K562 (cell line): ENCODE results near the gene RGS12. TPM values are rescaled to one million over a fixed set of nuclear protein-coding genes. Genes with fewer than 3 reads are reported as not detected.

Experiments used
- ATAC-seq: fragments of 200-7000 bp; cut with Tn5 transposase; 3 replicates; pipeline ENCODE4 v1.9.1; 2020; ENCODE audit warnings: moderate library complexity
- BruUV-seq: library from RNA; stranded (reverse); fragments of 400-500 nt; replicated peaks from 2 replicates; lab custom pipeline; 2021; lab: Mats Ljungman, UMichigan
- CTCF ChIA-PET: fragments of 300-600 bp; formaldehyde crosslinking; extraction: SDS; loops from one replicate; lab custom pipeline; 2021; ENCODE audit warnings: low intra/inter-chr PET ratio; lab: Yijun Ruan, JAX
- POLR2A ChIA-PET: fragments of 300-600, 350-650 bp; sonication (Branson Sonifier 250); formaldehyde crosslinking; extraction: SDS; loops from one replicate; lab custom pipeline; 2021; ENCODE audit warnings: antibody characterized with exemption, inconsistent platforms; lab: Yijun Ruan, JAX
- DNase-seq, 4 experiments: peaks; one replicate each; pipeline versions ENCODE4 v3.0.0 to v3.0.0-alpha.2; 2011 to 2018; ENCODE audit warnings: low spot score in 3 of 4, mixed read lengths in 3 of 4; ENCODE audit errors: extremely low read depth in 1 of 4
- FAIRE-seq: peaks from 2 replicates; lab custom pipeline; 2011; peaks lifted over from hg19 to GRCh38; lab: Jason Lieb, UNC
- H2AFZ ChIP-seq: 2 replicates; pipeline ENCODE4 v1.6.0; 2011; ENCODE audit warnings: low read depth, low read length, control low read depth, inconsistent platforms
- H3K27ac ChIP-seq: fragments of 200-600 bp; 3 replicates; pipeline ENCODE4 v1.8.0; 2011; ENCODE audit warnings: low read depth, mild to moderate bottlenecking, control low read depth, inconsistent platforms, low read length, moderate library complexity, mixed read lengths; ENCODE audit errors: extremely low read depth
- H3K27me3 ChIP-seq, 2 experiments: fragments of 300-600 bp in 1 of 2; 2 replicates in 1 of 2; 3 replicates in 1 of 2; pipeline versions ENCODE4 v1.6.0 to v1.8.0; 2011; ENCODE audit warnings: inconsistent platforms in 2 of 2, low read length in 2 of 2, mild to moderate bottlenecking in 1 of 2, mixed read lengths in 1 of 2, moderate library complexity in 1 of 2; ENCODE audit not compliant: control insufficient read depth in 2 of 2, insufficient read depth in 2 of 2
- H3K36me3 ChIP-seq: fragments of 300-600 bp; 3 replicates; pipeline ENCODE4 v1.8.0; 2011; ENCODE audit warnings: mild to moderate bottlenecking, low read length, inconsistent platforms; ENCODE audit not compliant: control insufficient read depth, insufficient read depth
- H3K4me1 ChIP-seq, 2 experiments: fragments of 200-600 bp in 1 of 2; replicated peaks in 1 of 2; 2 replicates in 1 of 2; 3 replicates in 1 of 2; pipeline versions ENCODE4 v1.5.1 to v1.8.0; 2011; ENCODE audit warnings: inconsistent platforms in 2 of 2, low read length in 2 of 2, mild to moderate bottlenecking in 1 of 2, mixed read lengths in 1 of 2, moderate library complexity in 1 of 2; ENCODE audit not compliant: control insufficient read depth in 2 of 2, insufficient read depth in 2 of 2
- H3K4me2 ChIP-seq: 2 replicates; pipeline ENCODE4 v1.6.1; 2011; ENCODE audit warnings: low read length, control low read depth, inconsistent platforms, mixed read lengths; ENCODE audit not compliant: insufficient read depth
- H3K4me3 ChIP-seq: fragments of 200-600 bp; sonication (generic), shearing (Covaris generic); 2 replicates; pipeline ENCODE4 v1.5.1; 2016; ENCODE audit warnings: control low read depth, inconsistent platforms
- H3K79me2 ChIP-seq: fragments of 200-600 bp; 3 replicates; pipeline ENCODE4 v1.8.0; 2011; ENCODE audit warnings: low read length, inconsistent platforms; ENCODE audit not compliant: control insufficient read depth, insufficient read depth
- H3K9ac ChIP-seq, 2 experiments: 2 replicates each; pipeline versions ENCODE4 v1.6.0 to v1.6.1; 2011; ENCODE audit warnings: low read depth in 2 of 2, low read length in 2 of 2, control low read depth in 1 of 2, inconsistent platforms in 1 of 2, mild to moderate bottlenecking in 1 of 2, mixed read lengths in 1 of 2; ENCODE audit not compliant: insufficient read depth in 1 of 2
- H3K9me1 ChIP-seq: one replicate; pipeline ENCODE4 v1.6.0; 2011; ENCODE audit warnings: inconsistent platforms, mild to moderate bottlenecking, low read length, moderate library complexity; ENCODE audit not compliant: control insufficient read depth, insufficient read depth
- H3K9me3 ChIP-seq: replicated peaks from 2 replicates; pipeline ENCODE4 v1.5.1; 2011; ENCODE audit warnings: low read depth, low read length, inconsistent platforms; ENCODE audit not compliant: control insufficient read depth, insufficient read depth
- H4K20me1 ChIP-seq: replicated peaks from 2 replicates; pipeline ENCODE4 v1.6.1; 2011; ENCODE audit warnings: low read length, inconsistent platforms, mixed read lengths; ENCODE audit not compliant: control insufficient read depth, insufficient read depth
- HNRNPH1 ChIP-seq: fragments of 200-400 bp; formaldehyde crosslinking; optimal IDR thresholded peaks from 2 replicates; pipeline ENCODE3; 2017; ENCODE audit warnings: low read depth, mild to moderate bottlenecking, low read length, moderate library complexity
- MAZ ChIP-seq, 2 experiments: fragments of 450-650 bp in 1 of 2; sonication (generic) in 1 of 2; formaldehyde crosslinking; IDR thresholded peaks in 1 of 2; conservative IDR thresholded peaks in 1 of 2; 2 replicates each; pipeline versions ENCODE4 v1.4.0 to v1.5.0; 2020; ENCODE audit warnings: mild to moderate bottlenecking in 1 of 2, missing genetic modification reagents in 1 of 2
- ZNF354B ChIP-seq: fragments of 250-450 bp; sonication (Bioruptor Pico); IDR thresholded peaks from 2 replicates; pipeline ENCODE4 v1.4.0; 2020
- WGBS: fragments of 100-300 bp; shearing (Covaris generic); methylation state at CpG from one replicate; pipeline ENCODE4 v1.1.6; 2016; ENCODE audit warnings: low coverage, mixed read lengths; ENCODE audit not compliant: insufficient coverage; ENCODE audit errors: missing lambda C conversion rate; 5-methylcytosine and 5-hydroxymethylcytosine counted together
- in situ Hi-C: fragments of 300-500 bp; cut with MboI; formaldehyde crosslinking; loops from 4 replicates; pipeline ENCODE4 v1.15.0; 2018; ENCODE audit warnings: inconsistent platforms, mixed read lengths
- intact Hi-C: fragments of 100-400 bp; cut with micrococcal nuclease; formaldehyde crosslinking; loops from 2 replicates; pipeline ENCODE4 v1.14.2; 2022
- polyA plus RNA-seq, 8 experiments: library from polyadenylated mRNA; depleted of rRNA in 4 of 8; stranded (reverse) in 5 of 8; unstranded in 3 of 8; fragments of >200 nt; fragmentation: Nextera tagmentation in 2 of 8; fragmentation: Illumina TruSeq in 1 of 8; extraction: Ambion mirVana in 2 of 8; extraction: Trizol in 1 of 8; gene quantifications; 2 replicates each; pipeline versions ENCODE4 v1.2.1 to v1.2.3, GENCODE V29; 2011 to 2014; ENCODE audit warnings: inconsistent platforms in 1 of 8, missing spikeins in 1 of 8
- total RNA-seq, 7 experiments: library from RNA; depleted of rRNA in 6 of 7; stranded (reverse); fragments of >200 nt in 6 of 7; fragmentation: Illumina TruSeq in 2 of 7; extraction: Trizol in 2 of 7; gene quantifications; 2 replicates each; pipeline versions ENCODE4 v1.2.1 to v1.2.3, GENCODE V29; 2011 to 2021; ENCODE audit warnings: low replicate concordance in 1 of 7
- TF ChIP-seq, protein P1 (sequence below), 2 experiments: fragments of 450-650 bp; IDR thresholded peaks; 2 replicates each; pipeline ENCODE4 v1.6.1; 2016; ENCODE audit warnings: mild to moderate bottlenecking in 2 of 2, borderline replicate concordance in 1 of 2, low read depth in 1 of 2, moderate library complexity in 1 of 2
- TF ChIP-seq, protein P2 (sequence below): sonication (generic); formaldehyde crosslinking; IDR thresholded peaks from 2 replicates; pipeline ENCODE4 v1.8.0; 2022; ENCODE audit warnings: missing genetic modification reagents, mild to moderate bottlenecking, moderate library complexity, borderline replicate concordance

The RGS12 gene
- total and polyA plus RNA-seq, 9 of the 15 experiments (the other 6 are each of a cell fraction or from before 2014, with no cell fraction given) = 0.30 to 8.8 (median 5.5) TPM

DNA sequence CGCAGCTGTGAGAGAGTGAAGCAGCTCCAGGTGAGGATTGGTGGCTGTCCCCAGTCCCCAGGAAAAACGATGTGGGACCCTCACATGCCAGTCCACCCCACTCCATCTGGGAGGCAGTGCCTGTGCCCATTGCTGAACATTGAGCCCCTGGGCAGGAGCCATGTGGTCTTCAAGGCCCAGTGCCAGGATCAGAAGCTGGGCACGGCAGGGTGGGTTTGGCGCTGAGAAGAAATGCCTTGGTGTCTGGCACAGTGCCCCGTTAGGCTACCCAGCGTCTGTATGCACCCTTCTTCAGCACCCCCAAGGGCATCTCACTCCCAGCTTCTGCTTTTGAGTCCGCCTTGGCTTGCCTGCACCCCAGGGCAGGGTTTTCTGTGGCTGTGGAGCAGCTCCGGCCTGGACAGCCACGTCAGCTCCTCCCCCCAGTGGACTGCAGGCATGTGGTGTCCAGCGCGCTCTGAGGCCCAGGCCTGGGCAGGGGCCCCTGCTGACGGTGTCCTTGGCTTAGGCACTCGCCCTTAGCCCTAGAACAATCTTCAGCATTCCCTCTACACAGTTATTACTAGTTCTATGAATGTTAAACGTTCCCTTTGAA lies 28.6 kb downstream of the RGS12 start:
- Histone ChIP-seq H4K20me1 (no peaks in the 10 kb centered on the region; the same call in 1 of the 2 replicates), H3K4me3 (no peak overlapping the region), H3K9me3 (no peaks in the 10 kb centered on the region), H3K27me3 (no peaks in the 10 kb centered on the region), H3K9ac (peak overlapping the region in 1 of 2 experiments; percentile 31; a peak in 1 of 4 replicates), H2AFZ (no peak overlapping the region), H3K4me1 (peaks cover 0 to 35% of the 10 kb centered on the region in 2 experiments; a peak in 2 of 5 replicates), H3K36me3 (no peaks in the 10 kb centered on the region), H3K27ac (no peak overlapping the region), H3K79me2 (no peaks in the 10 kb centered on the region), H3K9me1 (no peaks in the 10 kb centered on the region), H3K4me2 (no peak overlapping the region)
- no peak for DNase-seq
- ATAC-seq = no peak
- no peak for TF ChIP-seq HNRNPH1
- TF ChIP-seq, protein P1, sequence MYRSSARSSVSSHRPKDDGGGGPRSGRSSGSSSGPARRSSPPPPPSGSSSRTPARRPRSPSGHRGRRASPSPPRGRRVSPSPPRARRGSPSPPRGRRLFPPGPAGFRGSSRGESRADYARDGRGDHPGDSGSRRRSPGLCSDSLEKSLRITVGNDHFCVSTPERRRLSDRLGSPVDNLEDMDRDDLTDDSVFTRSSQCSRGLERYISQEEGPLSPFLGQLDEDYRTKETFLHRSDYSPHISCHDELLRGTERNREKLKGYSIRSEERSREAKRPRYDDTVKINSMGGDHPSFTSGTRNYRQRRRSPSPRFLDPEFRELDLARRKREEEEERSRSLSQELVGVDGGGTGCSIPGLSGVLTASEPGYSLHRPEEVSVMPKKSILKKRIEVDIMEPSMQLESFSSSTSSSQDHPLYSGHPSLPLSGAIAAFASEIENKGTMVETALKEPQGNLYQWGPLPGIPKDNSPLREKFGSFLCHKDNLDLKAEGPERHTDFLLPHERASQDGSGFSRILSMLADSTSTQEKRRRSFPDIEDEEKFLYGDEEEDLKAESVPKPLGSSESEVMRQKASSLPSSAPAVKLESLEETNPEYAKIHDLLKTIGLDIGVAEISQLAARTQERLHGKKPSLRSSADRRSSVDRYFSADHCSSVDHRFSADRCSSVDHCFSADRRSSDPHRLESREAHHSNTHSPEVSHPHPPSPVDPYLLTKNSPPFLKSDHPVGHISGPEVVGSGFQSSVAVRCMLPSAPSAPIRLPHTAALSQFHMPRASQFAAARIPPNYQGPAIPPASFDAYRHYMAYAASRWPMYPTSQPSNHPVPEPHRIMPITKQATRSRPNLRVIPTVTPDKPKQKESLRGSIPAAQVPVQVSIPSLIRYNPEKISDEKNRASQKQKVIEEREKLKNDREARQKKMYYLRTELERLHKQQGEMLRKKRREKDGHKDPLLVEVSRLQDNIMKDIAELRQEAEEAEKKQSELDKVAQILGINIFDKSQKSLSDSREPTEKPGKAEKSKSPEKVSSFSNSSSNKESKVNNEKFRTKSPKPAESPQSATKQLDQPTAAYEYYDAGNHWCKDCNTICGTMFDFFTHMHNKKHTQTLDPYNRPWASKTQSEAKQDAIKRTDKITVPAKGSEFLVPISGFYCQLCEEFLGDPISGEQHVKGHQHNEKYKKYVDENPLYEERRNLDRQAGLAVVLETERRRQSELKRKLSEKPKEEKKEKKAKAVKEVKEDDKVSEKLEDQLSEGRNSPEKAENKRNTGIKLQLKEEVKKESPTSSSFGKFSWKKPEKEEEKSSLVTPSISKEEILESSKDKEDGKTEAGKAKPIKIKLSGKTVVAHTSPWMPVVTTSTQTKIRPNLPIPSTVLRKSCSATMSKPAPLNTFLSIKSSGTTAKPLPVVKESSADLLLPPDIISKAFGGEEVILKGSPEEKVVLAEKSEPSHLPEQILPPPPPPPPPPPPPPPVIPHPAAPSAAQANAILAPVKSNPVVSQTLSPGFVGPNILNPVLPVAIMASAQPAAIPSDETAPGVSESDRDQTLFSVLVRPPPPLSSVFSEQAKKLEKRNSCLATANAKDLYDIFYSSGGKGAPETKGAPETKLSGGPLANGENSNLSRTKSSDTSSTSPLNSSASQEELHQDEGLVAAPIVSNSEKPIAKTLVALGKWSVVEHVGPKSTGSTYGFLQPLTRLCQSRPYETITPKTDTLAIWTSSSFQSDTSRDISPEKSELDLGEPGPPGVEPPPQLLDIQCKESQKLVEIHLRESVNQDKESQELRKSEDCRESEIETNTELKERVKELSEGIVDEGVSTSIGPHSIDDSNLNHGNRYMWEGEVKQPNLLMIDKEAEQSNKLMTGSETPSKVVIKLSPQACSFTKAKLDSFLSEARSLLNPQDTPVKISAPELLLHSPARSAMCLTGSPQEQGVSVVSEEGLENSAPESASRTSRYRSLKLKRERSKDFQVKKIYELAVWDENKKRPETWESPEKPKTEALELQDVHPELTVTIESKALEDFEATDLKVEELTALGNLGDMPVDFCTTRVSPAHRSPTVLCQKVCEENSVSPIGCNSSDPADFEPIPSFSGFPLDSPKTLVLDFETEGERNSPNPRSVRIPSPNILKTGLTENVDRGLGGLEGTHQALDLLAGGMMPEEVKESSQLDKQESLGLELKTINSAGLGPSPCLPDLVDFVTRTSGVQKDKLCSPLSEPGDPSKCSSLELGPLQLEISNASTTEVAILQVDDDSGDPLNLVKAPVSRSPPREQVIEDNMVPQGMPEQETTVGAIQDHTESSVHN (IDR thresholded peaks at IDR 0.05; ENCODE audit: borderline replicate concordance in 1 of 2, low read depth in 1 of 2) = no peak
- TF ChIP-seq, protein P2, sequence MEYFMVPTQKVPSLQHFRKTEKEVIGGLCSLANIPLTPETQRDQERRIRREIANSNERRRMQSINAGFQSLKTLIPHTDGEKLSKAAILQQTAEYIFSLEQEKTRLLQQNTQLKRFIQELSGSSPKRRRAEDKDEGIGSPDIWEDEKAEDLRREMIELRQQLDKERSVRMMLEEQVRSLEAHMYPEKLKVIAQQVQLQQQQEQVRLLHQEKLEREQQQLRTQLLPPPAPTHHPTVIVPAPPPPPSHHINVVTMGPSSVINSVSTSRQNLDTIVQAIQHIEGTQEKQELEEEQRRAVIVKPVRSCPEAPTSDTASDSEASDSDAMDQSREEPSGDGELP (CRISPR knock-in tag) = 0 out of 2 replicates have a peak, but pooled peaks have one; percentile 14
- no peak for TF ChIP-seq ZNF354B (CRISPR knock-in tag)
- no peak for TF ChIP-seq MAZ (CRISPR knock-in tag; conservative IDR thresholded peaks at IDR 0.05 in 1 of 2, IDR thresholded peaks at IDR 0.05 in 1 of 2)
- ChIA-PET POLR2A (interaction anchor here (0.6 to 2.0 kb wide), 2 partner anchors 9 to 258 kb away, joined by 3 to 10 read pairs; no protein-coding TSS in a partner anchor), CTCF (interaction anchor here (0.7 kb wide), 1 partner anchor 215 kb away, joined by 3 read pairs; no protein-coding TSS in a partner anchor)
- BruUV-seq = no TSS peak
- no peak for FAIRE-seq
- in situ Hi-C loops (no loop called here), intact Hi-C loops (loop anchor here (10.0 kb wide), 2 partner anchors 127 to 217 kb away; no protein-coding TSS in a partner anchor)
- WGBS = 47% methylated on average over 13 of the region's 14 CpGs
